Measurements from ENCODE around the gene PNMA5. TPM values are rescaled to one million over a fixed set of nuclear protein-coding genes. Genes with fewer than 3 reads are reported as not detected.
"Not testable (repeated sequence)": the region's sequence is repeated elsewhere in the genome, so short reads cannot be mapped to it uniquely, and the experiment has no call there.

The PNMA5 gene
- total RNA-seq, 3 donors from 2014 or later, result not detected

DNA sequence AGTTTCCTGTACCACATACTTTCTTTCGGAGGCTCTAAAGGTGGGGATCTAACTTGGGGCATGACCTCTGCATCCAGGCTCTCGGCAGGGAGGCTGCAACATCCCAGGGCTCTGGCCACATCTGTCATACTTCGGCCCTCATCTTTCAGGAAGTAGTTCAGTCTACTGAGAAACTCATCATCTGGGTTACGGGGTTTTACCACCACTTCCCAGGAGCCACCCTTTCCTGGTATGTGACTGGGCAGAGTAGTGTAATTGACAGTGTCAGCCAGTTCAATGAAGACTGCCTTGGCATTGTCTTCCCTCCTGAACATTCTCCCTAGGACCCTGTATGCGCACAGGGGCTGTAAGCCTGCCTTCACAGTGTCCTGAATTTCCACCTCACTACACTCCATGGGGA lies 2.8 kb downstream of the PNMA5 start:
- DNase-seq, result no peak
- H3K9me3 ChIP-seq, result no peaks in the 10 kb centered on the region
- no peaks in the 10 kb centered on the region for H3K4me1 ChIP-seq (ENCODE audit: low read depth)
- H3K36me3 ChIP-seq (ENCODE audit: low read depth), result no peaks in the 10 kb centered on the region
- peak; percentile 13 for ATAC-seq
- H3K4me3 ChIP-seq, result no peak overlapping the region
- TF ChIP-seq, protein P1, sequence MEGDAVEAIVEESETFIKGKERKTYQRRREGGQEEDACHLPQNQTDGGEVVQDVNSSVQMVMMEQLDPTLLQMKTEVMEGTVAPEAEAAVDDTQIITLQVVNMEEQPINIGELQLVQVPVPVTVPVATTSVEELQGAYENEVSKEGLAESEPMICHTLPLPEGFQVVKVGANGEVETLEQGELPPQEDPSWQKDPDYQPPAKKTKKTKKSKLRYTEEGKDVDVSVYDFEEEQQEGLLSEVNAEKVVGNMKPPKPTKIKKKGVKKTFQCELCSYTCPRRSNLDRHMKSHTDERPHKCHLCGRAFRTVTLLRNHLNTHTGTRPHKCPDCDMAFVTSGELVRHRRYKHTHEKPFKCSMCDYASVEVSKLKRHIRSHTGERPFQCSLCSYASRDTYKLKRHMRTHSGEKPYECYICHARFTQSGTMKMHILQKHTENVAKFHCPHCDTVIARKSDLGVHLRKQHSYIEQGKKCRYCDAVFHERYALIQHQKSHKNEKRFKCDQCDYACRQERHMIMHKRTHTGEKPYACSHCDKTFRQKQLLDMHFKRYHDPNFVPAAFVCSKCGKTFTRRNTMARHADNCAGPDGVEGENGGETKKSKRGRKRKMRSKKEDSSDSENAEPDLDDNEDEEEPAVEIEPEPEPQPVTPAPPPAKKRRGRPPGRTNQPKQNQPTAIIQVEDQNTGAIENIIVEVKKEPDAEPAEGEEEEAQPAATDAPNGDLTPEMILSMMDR (IDR thresholded peaks at IDR 0.05), result no peak
- intact Hi-C loops (cut with DNase I, micrococcal nuclease), result no loop called here

- H3K9me3 ChIP-seq, result no peaks in the 10 kb centered on the region
- no peak overlapping the region for H3K4me3 ChIP-seq
- H3K4me1 ChIP-seq (ENCODE audit: low read depth), result no peaks in the 10 kb centered on the region
- peak; percentile 24 for ATAC-seq
- no peaks in the 10 kb centered on the region for H3K36me3 ChIP-seq (ENCODE audit: low read depth)
- TF ChIP-seq, protein P1 (IDR thresholded peaks at IDR 0.05), result no peak
- no peak for DNase-seq
- intact Hi-C loops (cut with DNase I, micrococcal nuclease), result no loop called here
Measured at GRCh38 chrX:152989292-152989658, 4.6 kb downstream of the PNMA5 start.

DNA sequence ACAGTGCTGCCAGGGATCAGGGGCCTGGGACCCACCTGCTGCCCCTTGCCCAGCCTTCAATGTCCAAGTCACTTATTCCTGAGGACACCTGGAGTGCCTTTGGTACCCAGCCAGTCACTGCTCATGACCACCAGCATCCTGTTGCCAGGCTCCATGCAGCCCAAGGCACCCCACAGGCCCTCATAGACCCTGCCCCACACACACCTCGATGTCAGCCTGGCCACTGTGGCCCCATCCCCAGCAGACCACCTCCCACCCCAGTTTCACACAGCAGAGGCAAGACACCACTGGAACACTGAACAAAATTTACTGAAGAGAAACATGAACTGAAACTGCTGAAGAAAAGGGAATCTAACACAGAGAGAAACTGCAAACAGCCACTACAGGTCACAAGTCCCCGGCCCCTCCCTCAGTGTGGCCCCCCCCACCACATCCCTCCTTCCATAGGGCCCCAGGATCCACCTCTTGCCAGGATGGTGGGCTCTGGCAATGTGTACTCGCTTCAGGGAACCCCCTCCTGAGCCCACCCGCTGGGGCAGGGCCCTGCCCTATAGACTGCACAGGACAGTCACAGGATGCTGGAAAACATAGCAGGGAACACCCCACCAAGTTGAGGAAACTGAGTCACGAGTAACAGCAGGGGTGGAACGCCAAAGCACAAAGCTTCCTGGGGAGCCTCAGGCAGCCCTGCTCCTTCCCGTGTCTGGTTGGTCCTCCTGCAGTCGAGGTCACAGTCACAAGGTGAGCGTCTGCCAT lies 5.2 kb downstream of the PNMA5 start:
- Histone ChIP-seq H3K4me3 (no peak overlapping the region), H3K36me3 (ENCODE audit: low read depth) (no peaks in the 10 kb centered on the region), H3K9me3 (no peaks in the 10 kb centered on the region), H3K4me1 (ENCODE audit: low read depth) (no peaks in the 10 kb centered on the region)
- ATAC-seq, result no peak
- no peak for DNase-seq
- intact Hi-C loops (cut with DNase I, micrococcal nuclease), result no loop called here
- TF ChIP-seq, protein P1 (IDR thresholded peaks at IDR 0.05), result no peak

- H3K9me3 ChIP-seq, result no peaks in the 10 kb centered on the region
- TF ChIP-seq, protein P1 (IDR thresholded peaks at IDR 0.05), result no peak
- no peak for ATAC-seq
- no peak for DNase-seq
- intact Hi-C loops (cut with DNase I, micrococcal nuclease), result no loop called here
- no peak overlapping the region for H3K4me3 ChIP-seq
- H3K36me3 ChIP-seq (ENCODE audit: low read depth), result no peaks in the 10 kb centered on the region
- no peaks in the 10 kb centered on the region for H3K4me1 ChIP-seq (ENCODE audit: low read depth)
Measured at GRCh38 chrX:152987801-152988200, 6.1 kb downstream of the PNMA5 start.

DNA sequence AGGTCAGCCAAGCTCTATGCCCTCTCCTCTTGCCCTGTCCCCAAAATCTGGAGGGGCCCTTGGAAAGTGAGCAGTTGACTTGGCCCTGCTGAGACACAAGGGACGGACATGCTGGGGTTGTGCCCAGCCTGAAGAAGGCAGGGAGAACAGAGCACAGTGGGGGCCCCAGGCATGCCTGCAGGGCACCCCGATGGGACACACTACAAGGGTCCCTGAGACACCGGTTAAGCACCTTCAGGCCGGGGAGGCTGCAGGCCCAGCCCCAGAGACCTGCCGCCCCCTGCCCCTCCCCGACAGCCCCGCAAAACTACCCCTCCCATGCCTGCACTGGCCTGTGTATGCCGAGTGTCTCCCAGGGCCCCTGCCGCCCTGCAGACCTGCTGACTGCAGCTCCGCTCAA lies 6.8 kb downstream of the PNMA5 start:
- DNase-seq; H3K4me3 ChIP-seq; intact Hi-C loops (cut with DNase I, micrococcal nuclease); ATAC-seq; H3K4me1 ChIP-seq (ENCODE audit: low read depth); H3K9me3 ChIP-seq; H3K36me3 ChIP-seq (ENCODE audit: low read depth): not testable (repeated sequence)

GRCh38 chrX:152985383-152985782 lies 8.5 kb downstream of the PNMA5 start:
- H3K4me3 ChIP-seq; ATAC-seq; intact Hi-C loops (cut with DNase I, micrococcal nuclease); H3K4me1 ChIP-seq (ENCODE audit: low read depth); H3K36me3 ChIP-seq (ENCODE audit: low read depth); H3K9me3 ChIP-seq; DNase-seq: not testable (repeated sequence)

GRCh38 chrX:152968193-152968592 lies 25.7 kb downstream of the PNMA5 start:
- intact Hi-C loops (cut with DNase I, micrococcal nuclease), result no loop called here
- H3K9me3 ChIP-seq, result no peaks in the 10 kb centered on the region
- DNase-seq (no peak), ATAC-seq (no peak)
- no peaks in the 10 kb centered on the region for H3K4me1 ChIP-seq (ENCODE audit: low read depth)
- no peaks in the 10 kb centered on the region for H3K36me3 ChIP-seq (ENCODE audit: low read depth)
- H3K4me3 ChIP-seq, result no peak overlapping the region
- TF ChIP-seq, protein P1 (IDR thresholded peaks at IDR 0.05), result no peak
